HG03039 (cell line): ENCODE data around the gene IQSEC1.
A peak's percentile ranks its signal among the peaks of the same experiment; 100 is the strongest.

Source experiments
- ATAC-seq: cut with Tn5 transposase; IDR thresholded peaks from one replicate; pipeline ENCODE4 v1.9.1; 2021; ENCODE audit warnings: mild to moderate bottlenecking, moderate library complexity; ENCODE audit not compliant: unreplicated experiment

IQSEC1 gene

DNA sequence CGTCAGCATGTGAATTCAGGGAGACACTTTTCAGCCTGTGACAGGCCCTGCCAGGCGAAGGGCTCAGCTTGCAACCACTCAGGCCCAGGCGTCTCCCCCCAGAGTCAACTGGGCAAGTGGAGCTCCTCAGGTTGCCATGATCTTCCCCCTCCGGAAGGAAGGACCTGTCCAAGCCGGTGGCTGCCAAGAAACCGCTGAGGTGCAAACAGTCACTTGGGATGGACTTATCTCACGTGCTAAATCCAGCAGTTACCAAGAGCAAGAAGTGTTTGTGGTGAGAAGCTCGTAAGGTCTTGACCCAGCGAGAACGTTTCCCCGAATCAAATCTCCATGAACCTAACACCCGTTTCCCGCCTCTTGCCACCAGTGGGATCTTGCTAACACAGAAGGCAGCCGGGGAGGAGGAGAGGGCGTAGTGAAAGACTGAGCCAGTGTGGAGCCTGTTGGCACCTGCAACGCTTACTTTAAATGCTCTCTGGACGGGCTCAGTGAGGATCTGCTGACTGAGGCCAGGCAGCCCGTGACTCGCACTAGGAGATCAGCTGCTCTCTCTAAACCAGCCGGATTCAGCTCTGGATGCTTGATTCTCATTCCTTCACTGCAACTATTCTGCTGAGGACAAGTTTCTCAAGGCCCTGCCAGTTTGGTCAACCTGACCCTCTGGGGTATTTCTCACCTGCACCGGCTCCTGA, 39.0 kb downstream of the IQSEC1 start:
- no peak for ATAC-seq

DNA sequence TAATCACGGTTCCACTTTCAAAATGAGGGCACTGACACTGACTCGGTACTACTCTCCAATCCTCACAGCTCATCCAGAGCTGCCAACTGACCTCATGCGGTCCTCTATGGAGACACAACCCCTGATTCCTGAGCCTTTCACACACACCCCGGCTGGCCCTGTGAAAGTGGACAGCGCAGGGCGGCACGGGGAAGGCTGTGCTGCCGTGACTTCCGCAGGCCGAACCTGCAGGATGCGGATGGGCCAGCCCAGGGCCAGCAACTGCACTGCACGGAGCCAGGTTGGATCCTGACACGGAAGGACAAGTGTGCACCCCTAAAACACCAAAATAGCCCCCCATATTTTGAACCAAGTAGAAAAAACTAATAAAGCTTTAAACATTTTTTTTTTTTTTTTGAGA, 41.0 kb downstream of the IQSEC1 start:
- ATAC-seq, result no peak

DNA sequence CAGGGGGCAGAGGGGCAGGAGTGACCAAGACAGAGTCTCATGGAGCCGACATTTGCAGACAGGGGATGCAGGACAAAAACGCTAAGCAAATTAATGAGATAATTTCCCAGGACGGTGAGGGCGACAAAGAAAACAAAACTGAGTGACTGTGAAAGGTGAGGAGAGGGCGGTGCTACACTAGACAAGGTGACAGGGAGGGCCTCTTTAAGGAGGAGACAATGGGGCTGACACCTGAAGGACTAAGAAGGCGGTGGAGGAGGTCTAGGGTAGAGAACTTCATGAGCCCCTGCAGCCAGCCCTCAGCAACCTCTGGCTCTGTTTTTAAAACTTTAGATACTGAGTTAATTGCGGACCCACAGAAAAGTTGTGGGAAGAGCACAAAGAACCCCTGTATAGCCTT, 41.6 kb downstream of the IQSEC1 start:
- ATAC-seq, result no peak

DNA sequence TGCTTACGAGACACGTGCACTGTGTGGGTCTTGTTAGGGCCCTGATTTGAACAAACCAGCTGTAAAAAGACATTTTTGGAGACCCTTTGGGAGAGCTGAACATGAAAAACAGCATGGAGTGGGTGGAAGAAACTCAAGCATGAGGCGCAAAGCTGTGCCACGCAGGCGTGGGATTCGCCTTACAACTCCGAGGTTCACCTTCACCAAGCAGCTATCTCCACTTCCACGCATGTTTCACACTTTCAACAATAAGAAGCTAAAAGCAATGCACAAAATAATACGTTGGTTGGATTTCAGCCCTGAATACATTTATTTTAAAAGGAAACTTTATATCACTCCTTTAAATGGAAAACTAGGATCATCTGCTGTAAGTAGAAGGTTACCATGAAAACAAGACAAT, 42.5 kb downstream of the IQSEC1 start:
- ATAC-seq, result no peak

DNA sequence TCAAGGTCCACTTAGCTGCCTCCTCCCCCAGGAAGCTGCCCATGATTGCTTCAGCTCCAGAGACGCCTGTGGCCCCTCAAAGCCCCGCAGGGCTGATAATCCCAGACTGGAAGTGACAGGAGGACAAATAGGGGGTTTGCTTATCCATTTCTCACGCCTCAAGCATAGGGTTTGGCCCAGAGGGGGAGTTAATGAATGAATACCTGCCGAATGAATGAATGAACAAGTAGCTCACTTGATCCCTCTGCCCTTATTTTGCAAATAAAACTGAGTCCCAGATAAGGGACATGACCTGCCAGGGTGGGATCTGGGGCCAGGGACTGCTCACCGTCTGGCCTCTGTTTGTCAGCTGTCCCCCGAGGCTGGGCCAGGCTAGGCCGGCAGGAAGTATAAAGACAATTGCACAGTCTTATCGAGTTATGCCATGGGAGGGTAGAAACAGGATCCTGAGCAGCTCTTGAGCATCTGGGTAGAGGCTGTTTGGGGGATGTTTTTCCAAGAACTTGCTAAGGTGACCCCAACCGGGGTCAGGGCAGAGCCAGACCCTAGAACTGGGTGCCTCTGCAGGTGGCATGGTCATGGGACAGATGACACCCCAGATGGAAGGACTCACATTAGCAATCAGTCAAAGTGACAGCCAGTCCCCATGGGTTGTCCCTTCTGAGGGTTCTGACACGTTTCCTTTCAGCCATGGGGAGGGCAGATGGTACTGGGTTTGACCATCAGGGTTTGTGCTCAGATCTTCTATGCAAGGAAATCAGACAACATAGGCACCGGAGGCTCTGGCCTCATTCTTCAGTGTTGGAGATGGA, 45.0 kb downstream of the IQSEC1 start:
- ATAC-seq, result no peak

DNA sequence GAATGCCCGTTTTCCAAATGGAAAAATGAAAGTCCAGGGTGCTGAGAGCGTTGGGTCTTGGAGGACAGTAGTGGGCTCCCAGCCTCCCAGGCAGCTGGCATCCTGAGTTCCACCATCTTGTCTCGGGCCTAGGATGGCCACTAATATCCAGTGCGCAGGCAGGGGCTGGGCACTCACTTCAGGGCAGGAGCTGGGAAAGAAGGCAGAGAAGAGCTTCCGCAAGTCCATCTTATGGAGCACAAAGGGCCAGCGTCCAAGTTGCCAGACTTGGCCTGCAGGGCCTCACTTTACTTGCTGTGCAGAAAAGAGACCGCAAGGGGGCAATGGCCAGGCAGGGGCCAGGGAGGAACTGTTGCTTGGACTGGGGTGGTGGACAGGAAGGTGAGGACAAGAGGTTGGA, 46.1 kb downstream of the IQSEC1 start:
- ATAC-seq, result no peak

DNA sequence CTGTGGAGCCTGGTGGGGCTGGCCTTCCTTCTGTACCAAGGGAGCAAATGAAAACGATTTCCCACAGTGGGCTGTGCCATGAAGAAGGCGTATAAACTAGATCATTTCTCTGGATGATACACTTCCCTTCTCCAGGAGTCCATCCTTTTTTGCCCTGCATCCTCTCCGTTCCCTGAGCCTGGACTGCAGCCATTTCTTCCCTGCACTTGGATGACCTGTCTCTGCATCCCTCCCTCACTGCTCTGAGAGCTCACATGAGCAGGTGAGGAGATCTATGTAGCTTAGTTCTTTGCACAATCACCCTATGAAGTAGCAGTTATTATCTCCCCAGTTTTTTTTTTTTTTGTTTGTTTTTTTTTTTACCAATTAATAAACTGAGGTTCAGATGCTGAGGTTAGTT, 46.7 kb downstream of the IQSEC1 start:
- no peak for ATAC-seq

DNA sequence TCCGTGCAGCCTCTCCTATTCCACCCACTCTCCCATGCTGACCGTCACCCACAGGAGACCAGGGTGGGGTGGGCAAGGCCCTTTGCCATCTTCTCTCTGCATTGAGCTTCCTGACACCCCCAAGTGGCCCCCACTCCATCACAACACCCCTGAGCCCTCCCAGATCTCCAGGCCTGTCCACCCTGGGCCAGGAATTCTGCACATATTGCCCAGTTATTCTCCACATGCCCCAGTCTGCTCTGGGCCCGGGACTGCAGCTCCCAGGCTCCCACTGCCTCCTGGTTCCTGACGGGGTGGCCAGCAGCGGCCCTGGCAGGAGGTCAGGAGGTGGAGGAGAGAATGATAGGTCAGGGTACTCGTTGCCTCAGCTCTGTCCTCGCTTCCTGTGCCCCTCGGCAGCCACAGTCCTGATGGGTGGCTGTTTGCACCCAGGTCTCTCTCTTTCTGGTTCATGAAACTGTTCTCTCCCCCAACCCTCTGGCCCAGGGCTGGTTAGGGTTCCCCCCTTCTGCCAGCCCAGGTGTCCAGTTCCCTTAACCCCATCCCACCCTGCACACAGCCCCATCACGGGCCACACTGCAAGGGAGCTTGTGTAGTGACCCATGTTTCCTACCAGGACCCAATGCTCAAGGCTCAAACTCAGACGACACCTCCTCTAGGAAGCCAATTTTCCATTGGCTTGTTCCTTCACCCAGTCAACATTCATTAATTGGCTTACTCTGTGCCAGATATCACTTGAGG, 47.3 kb downstream of the IQSEC1 start:
- no peak for ATAC-seq

DNA sequence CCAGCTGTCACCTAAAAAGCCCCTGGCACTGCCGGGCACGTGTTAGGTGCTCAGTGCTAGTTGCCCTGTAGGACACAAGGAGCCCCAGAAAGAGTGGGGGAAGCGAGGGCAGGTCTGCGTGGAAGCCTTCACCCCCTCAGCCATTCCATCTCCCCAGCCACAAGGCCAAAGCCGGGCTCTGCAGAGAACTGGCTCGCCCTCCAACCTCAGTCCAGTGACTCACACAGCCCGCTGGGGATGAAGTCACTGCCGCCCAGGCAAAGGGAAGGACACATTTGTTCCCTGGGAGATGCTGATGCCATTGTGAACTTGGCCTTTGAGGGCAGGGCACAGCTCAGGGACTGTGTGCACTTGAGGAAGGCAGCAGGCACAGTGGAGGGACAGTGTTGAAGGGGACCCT, 48.1 kb downstream of the IQSEC1 start:
- no peak for ATAC-seq

DNA sequence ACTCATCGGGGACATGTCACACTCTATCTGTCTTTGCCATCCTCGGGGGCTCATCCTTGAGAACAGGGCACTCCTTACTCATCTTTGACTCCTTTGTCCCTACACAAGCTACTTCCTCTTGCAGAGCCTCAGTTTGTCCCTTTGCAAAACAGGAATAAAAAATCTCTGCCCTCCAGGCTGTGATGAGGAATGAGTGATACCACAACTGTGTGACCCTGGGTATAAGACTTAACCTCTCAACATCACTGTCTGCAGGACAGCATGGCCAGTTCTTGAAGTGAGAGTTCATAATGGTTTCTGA, 48.5 kb downstream of the IQSEC1 start:
- ATAC-seq, result no peak

DNA sequence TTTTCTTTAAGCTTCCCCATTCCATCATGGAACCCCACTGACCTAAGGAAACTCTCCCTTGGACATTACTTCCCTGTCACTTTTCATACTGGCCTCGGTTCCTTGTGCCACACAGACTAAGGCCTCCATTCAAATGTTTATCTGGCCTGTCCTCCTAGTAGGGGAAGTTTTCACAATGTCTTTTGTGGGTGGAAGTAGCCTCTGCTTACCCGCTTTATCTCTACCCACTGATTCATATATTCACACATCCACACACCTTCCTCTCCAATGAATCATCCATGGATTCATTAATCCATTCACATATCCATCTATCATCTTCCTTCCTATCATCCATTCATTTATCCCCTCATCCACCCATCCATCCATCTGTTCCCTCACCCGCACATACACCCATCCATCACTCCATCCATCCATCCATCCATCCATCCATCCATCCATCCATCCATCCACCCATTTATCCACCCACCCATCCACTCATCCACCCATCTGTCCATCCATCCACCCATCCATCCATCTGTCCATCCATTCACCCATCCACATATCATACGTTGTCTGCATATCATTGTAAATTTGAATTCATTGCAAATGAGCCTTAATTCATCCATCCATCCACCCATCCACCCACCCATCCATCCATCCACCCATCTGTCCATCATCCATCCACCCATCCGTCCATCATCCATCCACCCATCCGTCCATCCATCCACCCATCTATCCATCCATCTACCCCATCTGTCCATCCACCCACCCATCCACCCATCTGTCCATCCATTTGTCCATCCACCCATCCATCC, 49.1 kb downstream of the IQSEC1 start:
- ATAC-seq, result no peak

DNA sequence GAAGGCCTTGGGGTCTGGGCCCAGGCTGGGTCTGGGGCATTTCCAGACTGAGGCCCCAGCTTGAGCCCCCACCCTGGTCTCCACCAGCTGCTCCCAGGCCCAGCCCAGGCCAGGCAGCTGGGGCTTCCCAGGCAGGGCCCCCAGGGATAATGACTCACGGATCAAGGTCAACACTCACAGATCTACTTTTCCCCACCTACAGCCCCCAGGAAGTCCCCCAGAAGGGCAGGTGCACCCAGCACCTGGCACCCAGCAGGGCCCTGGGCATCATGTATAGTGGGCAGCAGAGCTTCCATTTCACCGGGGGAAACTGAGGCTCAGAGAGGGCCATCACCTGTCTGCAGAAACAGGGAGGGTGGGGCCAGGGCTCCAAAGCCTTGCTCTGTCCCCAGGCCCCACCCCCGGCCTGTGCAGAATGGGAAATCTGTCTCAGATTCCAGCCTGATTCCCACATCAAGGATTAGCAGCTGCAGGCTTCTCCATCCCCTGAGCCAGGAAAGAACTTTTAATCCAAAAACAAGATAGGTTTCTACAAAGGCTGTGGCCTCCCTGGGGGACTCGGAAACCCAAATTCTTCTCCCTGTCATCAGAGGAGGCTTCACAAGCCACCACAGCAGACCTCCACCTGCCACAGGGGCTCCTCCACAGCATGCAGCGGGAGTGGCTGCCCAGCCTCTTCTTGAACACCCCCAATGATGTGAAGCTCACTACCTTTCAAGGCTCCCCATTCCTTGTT, 49.8 kb downstream of the IQSEC1 start:
- ATAC-seq, result no peak

DNA sequence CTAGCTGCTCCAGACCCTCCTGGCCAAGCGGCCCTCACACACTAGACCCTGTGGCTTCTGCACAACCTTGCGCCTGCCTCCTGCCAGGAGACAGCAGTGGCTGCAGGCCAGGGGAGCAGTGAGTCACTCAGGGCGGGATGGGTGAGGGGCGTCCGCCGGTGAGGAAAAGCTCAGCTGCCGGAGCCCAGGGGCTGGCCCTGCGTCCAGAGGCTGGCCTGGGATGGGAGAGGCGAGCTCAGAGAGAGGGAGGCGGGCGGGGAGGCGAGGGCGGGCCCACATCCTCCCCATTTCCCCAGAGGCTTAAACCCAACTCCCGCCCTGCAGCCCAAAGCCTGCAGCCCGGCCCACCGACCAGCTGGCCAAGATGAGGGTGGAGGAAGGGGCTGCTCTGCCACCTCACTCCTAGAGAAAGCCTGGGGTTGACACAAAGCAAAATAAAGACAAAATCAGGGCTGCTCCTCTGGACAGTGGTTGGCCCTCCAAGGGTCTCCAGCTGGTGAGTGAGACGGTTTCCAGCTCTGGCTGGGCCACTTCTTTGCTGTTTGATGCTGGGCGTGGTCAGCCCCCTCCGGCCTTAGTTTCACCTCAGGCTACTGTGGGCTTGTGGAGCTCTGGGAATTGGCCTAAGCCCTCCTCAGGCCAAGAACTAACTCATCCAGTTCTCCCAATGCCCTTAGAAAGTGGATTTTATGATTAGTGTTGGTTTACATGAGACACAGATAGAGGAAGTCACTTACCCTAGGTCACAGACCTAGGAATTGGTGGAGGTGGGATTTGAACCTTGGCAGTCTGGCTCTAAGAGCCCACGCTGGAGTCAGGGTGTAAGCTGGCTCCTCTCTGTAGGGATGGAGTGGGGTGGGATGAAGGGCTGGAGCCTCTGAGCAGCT, 50.6 kb downstream of the IQSEC1 start:
- ATAC-seq, result peak; percentile 29

DNA sequence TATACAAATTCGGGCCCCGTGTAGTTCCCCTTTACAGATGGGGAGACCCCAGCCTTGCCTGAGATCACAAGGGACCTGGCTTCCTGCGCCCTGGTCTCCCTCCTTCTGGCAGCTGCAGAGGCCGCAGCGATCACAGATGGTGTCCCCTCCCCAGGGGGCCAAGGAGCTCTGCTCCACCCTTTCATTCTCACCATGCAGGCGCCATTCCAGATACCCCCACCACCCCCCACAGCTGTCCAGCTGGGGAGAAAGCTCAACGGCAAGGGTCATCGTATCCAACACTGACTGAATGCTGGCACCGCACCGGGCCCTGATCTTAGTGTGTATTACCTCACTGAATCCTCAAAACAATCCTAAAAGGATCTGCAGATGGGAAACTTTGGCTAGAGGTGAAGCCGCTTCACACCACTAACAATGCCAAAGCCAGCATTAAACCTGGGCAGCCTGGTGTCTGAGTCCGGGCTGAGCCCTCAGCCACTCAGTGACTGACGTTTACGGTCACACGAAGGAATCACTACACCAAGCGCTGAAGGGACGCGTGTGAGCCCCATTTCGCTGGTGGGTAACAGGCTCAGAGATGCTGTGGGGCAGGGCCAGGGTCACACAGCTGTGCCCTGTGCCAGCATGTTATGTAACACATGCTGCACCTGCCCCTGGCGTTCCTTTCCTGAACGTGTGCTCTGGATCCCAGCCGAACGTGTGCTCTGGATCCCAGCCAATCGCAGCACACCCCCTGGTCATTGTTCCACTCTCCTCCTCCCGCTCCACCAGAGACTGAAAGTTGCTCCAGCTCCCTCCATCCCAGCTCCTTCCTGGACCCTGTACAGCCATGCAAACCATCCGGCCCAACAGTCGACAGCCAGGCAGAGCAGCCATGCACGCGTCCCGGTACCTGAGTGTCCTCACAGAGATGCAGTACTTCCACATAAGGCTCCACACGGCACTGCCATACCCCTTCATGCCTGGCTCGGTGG, 51.8 kb downstream of the IQSEC1 start:
- no peak for ATAC-seq

DNA sequence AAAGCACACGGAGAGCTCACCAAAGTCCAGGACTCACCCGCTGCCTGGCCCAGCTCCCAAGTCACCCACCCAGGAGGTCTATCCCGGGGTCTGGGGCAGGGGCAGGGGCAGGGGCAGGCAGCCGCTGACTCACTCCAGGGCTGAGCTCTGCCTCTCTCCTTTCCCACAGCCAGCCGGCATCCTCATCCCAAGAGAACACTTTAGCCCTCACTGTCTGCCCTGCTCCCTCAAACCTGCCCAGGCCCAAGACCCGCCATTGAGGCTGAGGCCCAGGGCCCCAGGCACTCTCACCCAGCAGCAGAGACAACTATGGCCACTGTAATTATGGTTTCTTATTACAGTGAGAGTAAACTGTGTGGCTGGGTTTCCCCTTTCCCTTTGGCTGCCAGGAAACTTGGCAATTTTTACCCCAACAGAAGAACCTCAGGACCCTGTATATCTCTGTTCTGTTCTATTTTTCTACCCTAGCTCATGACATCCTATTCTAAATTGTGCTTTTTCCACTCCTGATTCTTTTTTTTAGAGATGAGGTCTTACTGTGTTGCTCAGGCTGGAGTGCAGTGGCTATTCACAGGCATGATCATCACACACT, 53.0 kb downstream of the IQSEC1 start:
- no peak for ATAC-seq

DNA sequence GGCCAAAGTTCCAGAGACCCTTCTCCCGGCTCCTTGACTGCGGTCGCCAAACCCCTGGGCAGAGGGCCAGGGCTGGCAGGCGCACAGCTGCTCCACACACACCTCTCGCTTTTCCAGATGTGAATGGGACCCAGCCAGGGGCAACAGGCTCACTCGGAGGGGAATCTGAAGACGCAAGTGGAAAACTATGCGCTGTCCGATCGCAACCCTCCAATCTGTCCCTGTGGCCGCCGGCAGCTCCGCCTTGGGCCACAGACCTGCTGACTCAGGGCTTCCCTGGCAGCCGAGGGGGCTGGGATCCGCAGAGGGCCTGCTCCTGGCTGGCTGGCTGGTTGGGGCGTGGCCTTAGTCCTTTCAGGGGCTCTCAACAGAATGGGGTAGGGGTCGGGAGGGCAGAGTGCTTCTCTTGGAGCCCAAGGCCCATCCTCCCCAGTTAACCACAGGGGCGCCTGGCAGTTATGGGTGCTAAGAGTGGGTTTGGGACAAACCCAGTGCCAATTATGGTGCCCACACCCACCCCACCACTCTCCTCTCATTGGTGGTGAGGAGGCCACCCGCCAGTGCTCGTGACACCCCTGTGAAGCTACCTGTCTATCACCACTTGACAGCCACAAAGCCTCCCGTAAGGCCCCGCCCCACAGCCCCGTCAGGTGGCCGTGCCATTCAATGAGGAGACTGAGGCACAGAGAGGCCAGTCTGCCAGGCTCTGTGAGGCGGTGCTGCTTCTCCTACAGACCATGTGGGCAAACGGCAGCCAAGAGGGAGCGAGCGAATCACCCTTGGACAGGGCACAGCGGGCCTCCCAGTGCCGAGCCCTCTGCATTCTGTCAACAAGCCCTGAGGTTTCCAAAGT, 53.8 kb downstream of the IQSEC1 start:
- ATAC-seq, result no peak

DNA sequence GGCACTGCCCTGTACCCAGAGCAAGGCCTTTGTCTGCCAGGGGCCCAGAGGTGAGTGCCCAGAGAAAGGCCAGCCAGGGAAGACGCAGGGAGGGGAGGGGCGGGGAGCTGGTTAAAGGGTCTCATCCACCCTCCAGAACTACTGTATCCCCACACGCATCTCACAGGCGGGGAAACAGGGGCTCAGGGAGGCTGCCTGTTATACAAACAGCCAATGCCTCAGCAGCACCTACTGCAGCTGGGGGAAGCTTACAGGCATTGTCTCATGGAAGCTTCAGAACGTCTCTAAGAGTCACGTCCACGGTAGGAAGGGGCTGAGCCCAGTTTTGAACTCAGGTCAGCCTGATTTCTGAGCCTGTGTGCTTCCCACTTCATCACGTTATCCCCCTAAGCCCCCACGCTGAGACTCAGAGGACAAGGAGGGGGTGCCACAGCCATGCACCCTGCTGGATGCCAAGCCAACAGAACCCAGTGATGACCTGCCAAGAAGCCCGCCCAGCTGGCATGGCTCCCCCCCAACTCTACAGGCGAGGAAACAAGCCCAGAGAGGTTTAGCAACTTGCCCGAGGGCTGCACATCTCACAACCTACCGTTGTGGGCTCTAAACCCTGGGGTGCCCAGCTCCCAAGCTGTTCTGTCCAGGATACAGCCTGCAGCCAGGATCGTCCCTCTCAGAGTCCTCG, 54.5 kb downstream of the IQSEC1 start:
- no peak for ATAC-seq
